ENCODE results near the gene CMSS1.
"Not testable (repeated sequence)": the region's sequence is repeated elsewhere in the genome, so short reads cannot be mapped to it uniquely, and the experiment has no call there.

Gene CMSS1

DNA sequence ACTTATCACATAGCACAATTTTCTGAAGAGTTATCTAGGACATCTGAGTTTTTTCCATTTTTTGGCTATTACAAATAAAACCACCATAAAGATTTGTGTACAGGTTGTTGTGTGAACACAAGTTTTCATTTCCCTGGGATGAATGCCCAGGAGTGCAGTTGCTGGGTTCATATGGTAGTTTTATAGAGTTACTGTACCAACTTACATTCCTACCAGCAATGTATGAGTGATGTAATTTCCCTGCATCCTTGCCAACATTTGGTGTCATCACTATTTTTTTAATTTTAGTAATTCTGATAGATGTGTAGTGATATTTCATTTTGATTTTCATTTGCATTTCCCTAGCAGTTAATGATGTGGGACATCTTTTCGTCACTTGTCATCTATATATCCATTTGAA, 276.2 kb downstream of the CMSS1 start:
- TF ChIP-seq CTCF (IDR thresholded peaks at IDR 0.05; ENCODE audit: insufficient read depth, low read depth, low read length, missing control alignments), result no peak
- H3K4me3 ChIP-seq (ENCODE audit: low read length), result no peak overlapping the region
- peak; percentile 19 for DNase-seq (ENCODE audit: low read depth)

DNA sequence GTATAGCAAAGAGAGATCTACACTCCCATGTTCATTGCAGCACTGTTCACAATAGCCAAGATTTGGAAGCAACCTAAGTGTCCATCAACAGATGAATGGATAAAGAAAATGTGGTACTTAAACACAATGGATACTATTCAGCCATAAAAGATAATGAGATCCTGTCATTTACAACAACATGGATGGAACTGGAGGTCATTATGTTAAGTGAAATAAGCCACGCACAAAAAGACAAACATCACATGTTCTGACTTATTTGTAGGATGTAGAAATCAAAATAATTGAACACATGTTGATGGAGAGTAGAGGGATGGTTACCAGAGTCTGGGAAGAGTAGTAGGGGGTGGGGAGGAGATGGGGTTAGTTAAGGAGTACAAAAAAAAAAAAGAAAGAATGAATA, 278.6 kb downstream of the CMSS1 start:
- DNase-seq (ENCODE audit: low read depth); H3K4me3 ChIP-seq (ENCODE audit: low read length): not testable (repeated sequence)

GRCh38 chr3:100096866-100097265, 279.2 kb downstream of the CMSS1 start:
- DNase-seq (ENCODE audit: low read depth), result no peak
- no peak overlapping the region for H3K4me3 ChIP-seq (ENCODE audit: low read length)
- TF ChIP-seq CTCF (IDR thresholded peaks at IDR 0.05; ENCODE audit: insufficient read depth, low read depth, low read length, missing control alignments), result no peak

GRCh38 chr3:100097919-100098783, 280.5 kb downstream of the CMSS1 start:
- peak; percentile 27 for DNase-seq (ENCODE audit: low read depth)
- no peak overlapping the region for H3K4me3 ChIP-seq (ENCODE audit: low read length)
- no peak for TF ChIP-seq CTCF (IDR thresholded peaks at IDR 0.05; ENCODE audit: insufficient read depth, low read depth, low read length, missing control alignments)

DNA sequence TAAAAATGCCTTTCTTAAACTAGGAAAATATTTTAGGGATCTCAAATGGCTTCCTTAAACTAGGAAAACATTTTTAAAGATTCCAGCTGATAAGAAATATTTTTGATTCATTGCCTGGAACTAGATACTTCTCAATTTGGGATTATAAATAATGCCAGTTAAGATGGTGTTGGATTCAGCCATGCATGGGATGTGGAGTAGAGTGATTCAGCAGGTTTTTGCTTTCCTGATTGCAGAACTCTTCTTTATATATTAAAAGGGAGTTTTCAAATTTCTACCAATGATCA, 281.1 kb downstream of the CMSS1 start:
- H3K4me3 ChIP-seq (ENCODE audit: low read length), result no peak overlapping the region
- TF ChIP-seq CTCF (IDR thresholded peaks at IDR 0.05; ENCODE audit: insufficient read depth, low read depth, low read length, missing control alignments), result no peak
- no peak for DNase-seq (ENCODE audit: low read depth)

DNA sequence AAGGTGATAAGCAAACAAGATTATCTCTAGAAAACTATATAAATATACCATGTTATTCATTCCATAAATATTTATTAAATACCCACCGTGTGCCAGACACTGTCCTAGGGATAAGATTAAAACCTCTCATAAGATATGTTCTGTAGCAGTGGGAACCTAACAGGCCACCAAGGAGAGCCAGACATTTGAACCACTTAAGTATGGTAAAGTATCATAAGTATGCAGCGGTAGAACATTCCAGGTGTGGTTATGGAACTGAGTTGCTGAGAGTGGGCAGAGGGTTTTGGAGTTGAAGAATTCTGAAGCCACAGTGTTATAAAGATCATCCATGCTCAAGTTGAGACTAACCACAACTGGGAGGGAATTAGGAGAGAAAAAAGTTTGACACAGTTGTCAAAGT, 282.0 kb downstream of the CMSS1 start:
- no peak overlapping the region for H3K4me3 ChIP-seq (ENCODE audit: low read length)
- TF ChIP-seq CTCF (IDR thresholded peaks at IDR 0.05; ENCODE audit: insufficient read depth, low read depth, low read length, missing control alignments), result no peak
- no peak for DNase-seq (ENCODE audit: low read depth)

DNA sequence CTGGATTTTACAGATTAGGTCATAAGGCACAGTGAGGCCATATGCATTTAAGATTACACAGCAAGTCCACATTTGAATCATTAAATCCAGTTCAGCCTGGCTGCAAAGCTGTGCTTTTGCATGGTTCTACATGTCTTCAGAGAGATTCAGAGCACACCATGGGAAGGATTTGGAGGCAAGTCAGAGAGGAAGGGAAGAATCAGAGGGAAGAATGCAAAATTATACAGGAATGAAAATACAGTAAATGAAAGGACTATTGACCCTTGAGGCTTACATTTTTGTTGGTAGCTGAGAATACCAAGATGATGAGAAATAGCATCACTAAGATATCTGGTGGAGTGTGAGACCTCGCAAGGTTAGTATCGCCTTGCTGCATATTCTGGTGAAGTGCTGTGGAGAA, 282.8 kb downstream of the CMSS1 start:
- TF ChIP-seq CTCF (IDR thresholded peaks at IDR 0.05; ENCODE audit: insufficient read depth, low read depth, low read length, missing control alignments), result no peak
- H3K4me3 ChIP-seq (ENCODE audit: low read length), result no peak overlapping the region
- DNase-seq (ENCODE audit: low read depth), result no peak

Measured in epithelial cell of esophagus (primary cell).